Activated CD8-positive, alpha-beta memory T cell treated with anti-CD3 and anti-CD28 coated beads, Interleukin-2, amount 10 ng/mL, durations not matched to agents 7 days and 5 days (primary cell): ENCODE results near the gene PIK3CD. TPM values are rescaled to one million over a fixed set of nuclear protein-coding genes. Genes with fewer than 3 reads are reported as not detected.

Experiments
- ATAC-seq: fragments of 150-1000 bp; cut with Tn5 transposase; one replicate; pipeline ENCODE4 v1.10.0; 2021; ENCODE audit warnings: moderate library complexity
- CTCF ChIA-PET: fragments of 350-600 bp; sonication (Branson Sonifier 250); formaldehyde crosslinking; loops from one replicate; lab custom pipeline; 2021; ENCODE audit warnings: antibody characterized with exemption; lab: Charles Lee
- DNase-seq: peaks from one replicate; pipeline ENCODE4 v3.0.0-alpha.2; 2020
- H3K27ac Mint-ChIP-seq: one replicate; pipeline ENCODE4 v1.8.0; 2021; ENCODE audit warnings: mild to moderate bottlenecking, mixed read lengths
- H3K27me3 Mint-ChIP-seq: one replicate; pipeline ENCODE4 v1.8.0; 2021; ENCODE audit warnings: mixed read lengths
- H3K36me3 Mint-ChIP-seq: one replicate; pipeline ENCODE4 v1.8.0; 2021; ENCODE audit warnings: mild to moderate bottlenecking, mixed read lengths
- H3K4me1 Mint-ChIP-seq: one replicate; pipeline ENCODE4 v1.8.0; 2021; ENCODE audit warnings: mixed read lengths
- H3K4me3 Mint-ChIP-seq: one replicate; pipeline ENCODE4 v1.8.0; 2021; ENCODE audit warnings: mild to moderate bottlenecking, moderate library complexity, mixed read lengths
- H3K9me3 Mint-ChIP-seq: one replicate; pipeline ENCODE4 v1.8.0; 2022; ENCODE audit warnings: low read depth, mixed read lengths
- total RNA-seq, 2 experiments: library from RNA; stranded (reverse); gene quantifications; one replicate each; pipeline ENCODE4 v1.2.3, GENCODE V29; 2021

Gene PIK3CD
- total RNA-seq, 2 experiments from 2014 or later: 256 to 261 TPM

DNA sequence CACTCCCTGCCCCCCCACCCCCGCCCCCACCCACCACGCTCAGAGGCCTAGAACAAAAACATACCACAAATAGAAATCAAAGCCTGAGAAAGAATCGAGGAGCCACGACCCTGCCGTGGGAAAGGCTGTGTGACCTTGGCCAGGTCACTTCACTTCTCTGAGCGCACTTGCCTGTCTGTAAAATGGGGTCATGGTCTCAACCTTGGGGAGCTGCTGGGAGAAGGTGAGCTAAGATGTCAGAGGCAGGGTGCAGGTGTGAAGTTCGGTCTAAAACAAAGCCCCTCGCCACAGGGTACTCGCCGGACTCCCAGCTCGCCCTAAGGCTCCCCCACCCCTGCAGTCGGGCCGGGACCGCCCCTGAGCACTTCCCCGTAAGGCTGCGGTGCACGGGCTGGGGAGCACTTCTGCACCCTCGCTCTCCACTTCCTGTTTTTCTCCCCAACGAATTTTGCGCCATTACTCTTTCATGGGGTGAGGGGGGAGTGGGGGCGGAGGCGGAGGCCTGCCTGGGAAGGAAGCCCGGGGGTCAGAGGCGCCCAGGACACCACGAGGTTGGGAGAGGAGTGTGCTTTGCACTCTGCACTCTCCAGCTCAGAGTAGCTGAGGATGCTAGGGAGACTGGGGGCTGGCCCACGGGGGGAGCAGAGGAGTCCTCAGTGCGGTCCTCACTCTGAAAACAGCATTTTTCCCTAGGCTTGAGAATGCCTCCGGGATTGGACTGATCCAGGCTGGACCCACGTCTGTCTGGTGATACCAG lies 21.9 kb upstream of the PIK3CD start:
- Mint-ChIP-seq H3K27me3 (no peaks in the 10 kb centered on the region), H3K36me3 (peaks cover 42% of the 10 kb centered on the region)

GRCh38 chr1:9630331-9631111 lies 21.0 kb upstream of the PIK3CD start:
- CTCF ChIA-PET: interaction anchor here (0.6 to 7.9 kb wide), 7 partner anchors 11 to 154 kb away, joined by 3 to 224 read pairs (median 11); partner anchors contain the start of gene PIK3CD
- Mint-ChIP-seq H3K4me1 (peaks cover 74% of the 10 kb centered on the region), H3K9me3 (no peaks in the 10 kb centered on the region), H3K36me3 (peaks cover 51% of the 10 kb centered on the region), H3K4me3 (peak overlapping the region; percentile 100), H3K27me3 (no peaks in the 10 kb centered on the region), H3K27ac (peak overlapping the region; percentile 93)
- DNase-seq (peak; percentile 48), ATAC-seq (peak; percentile 3)

More for the DNA sequence above, 21.9 kb upstream of the PIK3CD start:
- ATAC-seq: peak; percentile 43
- Mint-ChIP-seq H3K9me3 (no peaks in the 10 kb centered on the region), H3K4me3 (peak overlapping the region; percentile 100), H3K4me1 (peaks cover 66% of the 10 kb centered on the region), H3K27ac (peak overlapping the region; percentile 93)
- CTCF ChIA-PET: interaction anchor here (1.1 to 7.9 kb wide), 17 partner anchors 8 to 106 kb away, joined by 4 to 224 read pairs (median 20); partner anchors contain the start of gene PIK3CD
- DNase-seq: peak; percentile 90

GRCh38 chr1:9631613-9632012 lies 19.9 kb upstream of the PIK3CD start:
- Mint-ChIP-seq H3K27ac (peak overlapping the region; percentile 93), H3K4me1 (peaks cover 70% of the 10 kb centered on the region), H3K27me3 (no peaks in the 10 kb centered on the region), H3K4me3 (peak overlapping the region; percentile 100), H3K36me3 (peaks cover 60% of the 10 kb centered on the region), H3K9me3 (no peaks in the 10 kb centered on the region)
- DNase-seq: no peak
- CTCF ChIA-PET: interaction anchor here (1.7 to 7.9 kb wide), 5 partner anchors 13 to 95 kb away, joined by 9 to 224 read pairs (median 85); partner anchors contain the start of gene PIK3CD
- no peak for ATAC-seq

- Mint-ChIP-seq H3K4me3 (no peak overlapping the region), H3K4me1 (peaks cover 67% of the 10 kb centered on the region), H3K27me3 (no peaks in the 10 kb centered on the region), H3K27ac (no peak overlapping the region), H3K36me3 (peaks cover 72% of the 10 kb centered on the region), H3K9me3 (no peaks in the 10 kb centered on the region)
- DNase-seq: no peak
- CTCF ChIA-PET: no interaction called here
- no peak for ATAC-seq
These were observed 18.0 kb upstream of the PIK3CD start for GRCh38 chr1:9633493-9633892.

DNA sequence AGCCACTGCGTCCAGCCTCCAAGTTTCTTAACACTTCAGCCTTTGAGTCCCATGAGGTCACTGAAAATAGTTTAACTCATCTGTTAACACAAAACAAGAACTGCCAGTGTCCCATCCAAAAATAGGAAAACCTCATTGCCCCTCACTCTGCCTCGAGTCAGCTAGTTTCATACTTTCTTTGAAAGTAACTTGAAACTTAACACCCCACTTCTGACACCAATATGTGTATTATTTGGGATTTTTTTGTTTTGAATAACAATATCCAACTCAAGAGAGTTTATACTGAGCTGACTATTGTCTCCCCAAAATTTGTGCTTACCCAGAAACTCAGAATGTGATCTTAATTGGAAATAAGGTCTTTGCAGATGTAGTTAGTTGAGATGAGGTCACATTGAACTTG lies 16.9 kb upstream of the PIK3CD start:
- Mint-ChIP-seq H3K9me3 (no peaks in the 10 kb centered on the region), H3K27me3 (no peaks in the 10 kb centered on the region), H3K36me3 (peaks cover 77% of the 10 kb centered on the region), H3K27ac (no peak overlapping the region), H3K4me1 (peaks cover 73% of the 10 kb centered on the region), H3K4me3 (no peak overlapping the region)
- ATAC-seq (no peak), DNase-seq (no peak)
- CTCF ChIA-PET: interaction anchor here (5.6 kb wide), 1 partner anchor 7 kb away, joined by 33 read pairs; no protein-coding TSS in a partner anchor

DNA sequence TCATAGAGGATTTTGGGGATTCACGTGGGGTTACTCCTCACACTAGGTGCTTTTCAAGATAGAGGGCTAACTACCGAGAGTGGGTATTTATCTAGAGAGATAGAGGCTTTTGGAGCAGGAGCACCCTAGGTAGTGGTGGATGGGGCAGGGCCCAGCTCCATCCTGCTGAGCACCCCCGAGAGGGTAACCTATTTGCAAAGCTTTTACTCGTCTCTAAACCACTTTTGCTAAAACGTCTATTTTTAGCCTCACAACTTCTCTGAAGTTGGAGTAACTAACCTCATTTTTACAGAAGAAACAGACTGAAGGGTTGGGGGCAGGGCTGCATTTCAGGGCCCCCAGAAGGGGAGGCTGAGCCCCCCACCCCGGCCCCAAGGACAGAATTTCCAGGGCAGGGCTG lies 12.3 kb upstream of the PIK3CD start:
- H3K27ac Mint-ChIP-seq: peak overlapping the region; percentile 69
- no peak for DNase-seq
- peaks cover 76% of the 10 kb centered on the region for H3K4me1 Mint-ChIP-seq
- ATAC-seq: peak; percentile 49
- H3K27me3 Mint-ChIP-seq: no peaks in the 10 kb centered on the region
- peak overlapping the region; percentile 11 for H3K4me3 Mint-ChIP-seq
- H3K36me3 Mint-ChIP-seq: peaks cover 60% of the 10 kb centered on the region
- no peaks in the 10 kb centered on the region for H3K9me3 Mint-ChIP-seq
- CTCF ChIA-PET: interaction anchor here (0.6 to 5.6 kb wide), 4 partner anchors 12 to 40 kb away, joined by 3 to 33 read pairs (median 16); partner anchors contain the start of gene PIK3CD

- Mint-ChIP-seq H3K27me3 (no peaks in the 10 kb centered on the region), H3K4me1 (peaks cover 60% of the 10 kb centered on the region), H3K9me3 (no peaks in the 10 kb centered on the region), H3K36me3 (peaks cover 31% of the 10 kb centered on the region), H3K27ac (peak overlapping the region; percentile 74), H3K4me3 (no peak overlapping the region)
- CTCF ChIA-PET: interaction anchor here (1.0 to 3.1 kb wide), 8 partner anchors 8 to 224 kb away, joined by 3 to 40 read pairs (median 6); no protein-coding TSS in a partner anchor
- peak; percentile 22 for ATAC-seq
- DNase-seq: no peak
These were observed 7.9 kb upstream of the PIK3CD start for GRCh38 chr1:9643351-9644256.

DNA sequence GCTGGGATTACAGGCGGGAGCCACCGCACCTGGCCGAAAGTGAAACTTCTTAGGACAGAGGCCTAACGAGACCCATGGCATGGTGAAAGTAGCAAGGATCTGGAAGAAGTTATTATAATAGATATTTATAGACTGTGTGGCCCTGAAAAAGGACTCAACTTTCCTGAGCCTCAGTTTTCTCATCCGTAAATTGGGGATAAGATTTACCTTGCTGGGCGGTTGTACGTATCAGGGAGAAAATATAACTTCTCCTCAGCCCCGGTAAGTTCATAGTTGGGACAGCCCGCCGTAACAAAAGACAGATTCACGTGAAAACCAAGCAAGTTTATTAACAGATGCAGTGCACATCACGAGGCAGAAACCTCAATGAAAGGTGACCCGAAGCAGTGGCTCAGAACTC lies 5.5 kb upstream of the PIK3CD start:
- Mint-ChIP-seq H3K27ac (no peak overlapping the region), H3K36me3 (peaks cover 17% of the 10 kb centered on the region), H3K4me3 (no peak overlapping the region), H3K27me3 (no peaks in the 10 kb centered on the region), H3K9me3 (no peaks in the 10 kb centered on the region), H3K4me1 (peaks cover 51% of the 10 kb centered on the region)
- DNase-seq: no peak
- ATAC-seq: no peak
- CTCF ChIA-PET: interaction anchor here (0.7 kb wide), 1 partner anchor 92 kb away, joined by 3 read pairs; no protein-coding TSS in a partner anchor

GRCh38 chr1:9648171-9648570 lies 3.4 kb upstream of the PIK3CD start:
- Mint-ChIP-seq H3K27ac (peak overlapping the region; percentile 34), H3K27me3 (no peaks in the 10 kb centered on the region), H3K4me1 (peaks cover 42% of the 10 kb centered on the region), H3K9me3 (no peaks in the 10 kb centered on the region), H3K36me3 (peaks cover 17% of the 10 kb centered on the region), H3K4me3 (no peak overlapping the region)
- ATAC-seq (no peak), DNase-seq (no peak)
- CTCF ChIA-PET: interaction anchor here (1.7 kb wide), 1 partner anchor 21 kb away, joined by 8 read pairs; no protein-coding TSS in a partner anchor

GRCh38 chr1:9649769-9650168 lies 1.8 kb upstream of the PIK3CD start:
- no peaks in the 10 kb centered on the region for H3K9me3 Mint-ChIP-seq
- H3K36me3 Mint-ChIP-seq: peaks cover 28% of the 10 kb centered on the region
- ATAC-seq (no peak), DNase-seq (no peak)
- H3K27ac Mint-ChIP-seq: no peak overlapping the region
- no peaks in the 10 kb centered on the region for H3K27me3 Mint-ChIP-seq
- peak overlapping the region; percentile 97 for H3K4me3 Mint-ChIP-seq
- peaks cover 39% of the 10 kb centered on the region for H3K4me1 Mint-ChIP-seq
- CTCF ChIA-PET: interaction anchor here (1.3 to 7.7 kb wide), 4 partner anchors 11 to 72 kb away, joined by 3 to 224 read pairs (median 24); no protein-coding TSS in a partner anchor

GRCh38 chr1:9651220-9651564 lies 339 bp upstream of the PIK3CD start:
- CTCF ChIA-PET: interaction anchor here (1.1 to 7.7 kb wide), 4 partner anchors 12 to 69 kb away, joined by 4 to 224 read pairs (median 24); no protein-coding TSS in a partner anchor
- Mint-ChIP-seq H3K27ac (peak overlapping the region; percentile 97), H3K27me3 (no peaks in the 10 kb centered on the region), H3K4me1 (peaks cover 44% of the 10 kb centered on the region), H3K9me3 (no peaks in the 10 kb centered on the region), H3K4me3 (peak overlapping the region; percentile 97), H3K36me3 (peaks cover 32% of the 10 kb centered on the region)
- no peak for ATAC-seq
- no peak for DNase-seq
